ENCODE data around the gene NANOS2. TPM values are rescaled to one million over a fixed set of nuclear protein-coding genes. Genes with fewer than 3 reads are reported as not detected.

The NANOS2 gene
- total and polyA plus RNA-seq, 2 donors (not counting 1 experiment from before 2014, with no cell fraction given), result not detected

- H3K79me2 ChIP-seq (ENCODE audit: control insufficient read depth, insufficient read depth, low read length), result no peaks in the 10 kb centered on the region
- no peaks in the 10 kb centered on the region for H3K36me3 ChIP-seq (ENCODE audit: control insufficient read depth, insufficient read depth, low read length)
- DNase-seq (ENCODE audit: low read depth in 2 of 2), result no peak
- no peak overlapping the region for H3K4me3 ChIP-seq (replicated peaks in 1 of 4; ENCODE audit: control extremely low read depth in 1 of 4, insufficient read depth in 1 of 4, low read depth in 3 of 4, low read length in 4 of 4)
- TF ChIP-seq EZH2 (IDR thresholded peaks at IDR 0.05; ENCODE audit: low read length, missing control alignments), result no peak
- no peak for TF ChIP-seq CTCF (conservative IDR thresholded peaks at IDR 0.05 in 1 of 2, IDR thresholded peaks at IDR 0.05 in 1 of 2; ENCODE audit: low read depth in 1 of 2, low read length in 2 of 2)
- H3K4me1 ChIP-seq (ENCODE audit: control insufficient read depth, extremely low read depth, insufficient read depth, low read length), result no peaks in the 10 kb centered on the region
- no peak overlapping the region for H3K4me2 ChIP-seq (ENCODE audit: extremely low read depth, insufficient read depth, low read length)
- H3K9me3 ChIP-seq (ENCODE audit: control insufficient read depth, insufficient read depth, low read depth, low read length), result no peaks in the 10 kb centered on the region
- no peak overlapping the region for H3K9ac ChIP-seq (ENCODE audit: insufficient read depth, low read length)
- H4K20me1 ChIP-seq (ENCODE audit: control insufficient read depth, extremely low read depth, insufficient read depth, low read length), result no peaks in the 10 kb centered on the region
- no peak overlapping the region for H3K27ac ChIP-seq (ENCODE audit: insufficient read depth, low read length)
- no peak overlapping the region for H2AFZ ChIP-seq (ENCODE audit: low read length)
- peaks cover 20% of the 10 kb centered on the region for H3K27me3 ChIP-seq (ENCODE audit: control insufficient read depth, insufficient read depth, low read length)
These were observed 45.0 kb upstream of the NANOS2 start for GRCh38 chr19:45959517-45960025.

- H3K4me2 ChIP-seq (ENCODE audit: extremely low read depth, insufficient read depth, low read length), result no peak overlapping the region
- H3K4me3 ChIP-seq (replicated peaks in 1 of 4; ENCODE audit: control extremely low read depth in 1 of 4, insufficient read depth in 1 of 4, low read depth in 3 of 4, low read length in 4 of 4), result no peak overlapping the region
- H3K36me3 ChIP-seq (ENCODE audit: control insufficient read depth, insufficient read depth, low read length), result no peaks in the 10 kb centered on the region
- peaks cover 20% of the 10 kb centered on the region for H3K27me3 ChIP-seq (ENCODE audit: control insufficient read depth, insufficient read depth, low read length)
- H4K20me1 ChIP-seq (ENCODE audit: control insufficient read depth, extremely low read depth, insufficient read depth, low read length), result no peaks in the 10 kb centered on the region
- peak in 1 of 2 donors; percentile 91 for DNase-seq (ENCODE audit: low read depth in 2 of 2)
- no peaks in the 10 kb centered on the region for H3K79me2 ChIP-seq (ENCODE audit: control insufficient read depth, insufficient read depth, low read length)
- H3K9me3 ChIP-seq (ENCODE audit: control insufficient read depth, insufficient read depth, low read depth, low read length), result no peaks in the 10 kb centered on the region
- H3K4me1 ChIP-seq (ENCODE audit: control insufficient read depth, extremely low read depth, insufficient read depth, low read length), result no peaks in the 10 kb centered on the region
- no peak overlapping the region for H3K9ac ChIP-seq (ENCODE audit: insufficient read depth, low read length)
- no peak overlapping the region for H2AFZ ChIP-seq (ENCODE audit: low read length)
- TF ChIP-seq EZH2 (IDR thresholded peaks at IDR 0.05; ENCODE audit: low read length, missing control alignments), result no peak
- TF ChIP-seq CTCF (conservative IDR thresholded peaks at IDR 0.05 in 1 of 2, IDR thresholded peaks at IDR 0.05 in 1 of 2; ENCODE audit: low read depth in 1 of 2, low read length in 2 of 2), result no peak
- no peak overlapping the region for H3K27ac ChIP-seq (ENCODE audit: insufficient read depth, low read length)
These were observed 44.4 kb upstream of the NANOS2 start for GRCh38 chr19:45958769-45959516.

GRCh38 chr19:45958320-45958719, 43.7 kb upstream of the NANOS2 start:
- Histone ChIP-seq H3K4me2 (ENCODE audit: extremely low read depth, insufficient read depth, low read length) (no peak overlapping the region), H3K27me3 (ENCODE audit: control insufficient read depth, insufficient read depth, low read length) (peaks cover 20% of the 10 kb centered on the region), H3K9ac (ENCODE audit: insufficient read depth, low read length) (no peak overlapping the region), H3K9me3 (ENCODE audit: control insufficient read depth, insufficient read depth, low read depth, low read length) (no peaks in the 10 kb centered on the region), H3K36me3 (ENCODE audit: control insufficient read depth, insufficient read depth, low read length) (no peaks in the 10 kb centered on the region), H2AFZ (ENCODE audit: low read length) (no peak overlapping the region), H3K27ac (ENCODE audit: insufficient read depth, low read length) (no peak overlapping the region), H3K79me2 (ENCODE audit: control insufficient read depth, insufficient read depth, low read length) (no peaks in the 10 kb centered on the region), H3K4me3 (replicated peaks in 1 of 4; ENCODE audit: control extremely low read depth in 1 of 4, insufficient read depth in 1 of 4, low read depth in 3 of 4, low read length in 4 of 4) (no peak overlapping the region), H3K4me1 (ENCODE audit: control insufficient read depth, extremely low read depth, insufficient read depth, low read length) (no peaks in the 10 kb centered on the region), H4K20me1 (ENCODE audit: control insufficient read depth, extremely low read depth, insufficient read depth, low read length) (no peaks in the 10 kb centered on the region)
- DNase-seq (ENCODE audit: low read depth in 2 of 2), result no peak
- no peak for TF ChIP-seq CTCF (conservative IDR thresholded peaks at IDR 0.05 in 1 of 2, IDR thresholded peaks at IDR 0.05 in 1 of 2; ENCODE audit: low read depth in 1 of 2, low read length in 2 of 2)
- no peak for TF ChIP-seq EZH2 (IDR thresholded peaks at IDR 0.05; ENCODE audit: low read length, missing control alignments)

Measured in fibroblast of lung (primary cell).